Eye (tissue), 1 donor: ENCODE measurements around the gene ABL1.

Experiments
- DNase-seq: peaks from one replicate; pipeline ENCODE4 v3.0.0-alpha.2; 2015

ABL1 gene

GRCh38 chr9:130852801-130853200, 17.7 kb downstream of the ABL1 start:
- no peak for DNase-seq

GRCh38 chr9:130854092-130854491, 19.0 kb downstream of the ABL1 start:
- DNase-seq: no peak

GRCh38 chr9:130854835-130855234, 19.8 kb downstream of the ABL1 start:
- no peak for DNase-seq

- no peak for DNase-seq
These were observed 21.4 kb downstream of the ABL1 start for GRCh38 chr9:130856474-130856873.

- DNase-seq: peak; percentile 80
These were observed 23.0 kb downstream of the ABL1 start for GRCh38 chr9:130857864-130858738.

- peak; percentile 45 for DNase-seq
These were observed 24.0 kb downstream of the ABL1 start for GRCh38 chr9:130858739-130859705.

GRCh38 chr9:130860458-130861316, 25.6 kb downstream of the ABL1 start:
- DNase-seq: peak; percentile 88

- DNase-seq: no peak
These were observed 26.5 kb downstream of the ABL1 start for GRCh38 chr9:130861372-130862180.

- DNase-seq: no peak
These were observed 27.2 kb downstream of the ABL1 start for GRCh38 chr9:130862217-130862616.

- DNase-seq: no peak
These were observed 27.7 kb downstream of the ABL1 start for GRCh38 chr9:130862747-130863146.

- DNase-seq: no peak
These were observed 29.5 kb downstream of the ABL1 start for GRCh38 chr9:130864541-130864940.

- no peak for DNase-seq
These were observed 30.9 kb downstream of the ABL1 start for GRCh38 chr9:130865921-130866320.

- peak; percentile 96 for DNase-seq
These were observed 31.5 kb downstream of the ABL1 start for GRCh38 chr9:130866474-130866965.

GRCh38 chr9:130867556-130867955, 32.5 kb downstream of the ABL1 start:
- no peak for DNase-seq

GRCh38 chr9:130868230-130868629, 33.2 kb downstream of the ABL1 start:
- DNase-seq: no peak

GRCh38 chr9:130869250-130869649, 34.2 kb downstream of the ABL1 start:
- no peak for DNase-seq

GRCh38 chr9:130870491-130871381, 35.7 kb downstream of the ABL1 start:
- peak; percentile 69 for DNase-seq

- DNase-seq: no peak
These were observed 36.5 kb downstream of the ABL1 start for GRCh38 chr9:130871395-130872062.

GRCh38 chr9:130872093-130872492, 37.0 kb downstream of the ABL1 start:
- no peak for DNase-seq

- DNase-seq: no peak
These were observed 37.5 kb downstream of the ABL1 start for GRCh38 chr9:130872508-130872907.
